Activated CD8-positive, alpha-beta memory T cell treated with anti-CD3 and anti-CD28 coated beads for 24 hours (primary cell): ENCODE data around the gene SEL1L.
"Not testable (repeated sequence)": the region's sequence is repeated elsewhere in the genome, so short reads cannot be mapped to it uniquely, and the experiment has no call there.

Source experiments
- DNase-seq: peaks from one replicate; pipeline ENCODE4 v3.0.0-alpha.2; 2020

Gene SEL1L

DNA sequence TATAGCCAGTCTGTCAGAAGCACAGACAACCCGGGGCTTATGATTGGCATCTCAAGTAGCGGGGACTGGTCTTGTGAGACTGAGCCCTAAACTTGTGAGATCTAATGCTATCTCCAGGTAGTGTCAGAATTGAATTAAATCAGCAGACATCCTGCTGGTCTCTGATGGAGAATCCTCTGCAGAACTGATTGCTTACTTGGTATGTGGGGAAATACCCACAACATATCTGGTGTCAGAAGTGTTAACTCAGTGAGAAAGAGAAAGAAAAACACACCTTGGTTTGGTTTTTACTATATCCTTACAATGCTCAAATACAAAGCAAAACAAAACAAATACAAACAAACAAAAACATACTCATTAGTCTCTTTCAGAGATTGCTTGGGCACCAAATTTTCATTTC, 10.0 kb downstream of the SEL1L start:
- no peak for DNase-seq

DNA sequence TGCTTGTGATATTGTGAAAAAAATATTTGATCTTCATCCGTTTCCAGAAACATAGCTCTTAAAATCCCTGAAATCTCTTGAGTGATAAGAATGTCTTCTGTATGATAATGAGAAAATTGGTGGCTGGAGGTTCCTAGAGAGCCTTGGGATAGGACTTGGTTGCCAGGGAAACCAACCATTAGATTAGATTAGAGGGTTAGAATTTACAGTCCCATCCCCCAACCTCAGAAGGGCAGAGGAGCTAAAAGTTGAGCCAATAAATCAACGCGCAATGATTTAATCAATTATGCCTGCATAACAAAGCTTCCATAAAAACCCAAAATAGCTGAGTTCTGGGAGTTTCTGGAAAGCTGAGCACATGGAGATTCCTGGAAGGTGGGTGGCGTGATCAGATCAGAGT, 10.6 kb downstream of the SEL1L start:
- DNase-seq: no peak

DNA sequence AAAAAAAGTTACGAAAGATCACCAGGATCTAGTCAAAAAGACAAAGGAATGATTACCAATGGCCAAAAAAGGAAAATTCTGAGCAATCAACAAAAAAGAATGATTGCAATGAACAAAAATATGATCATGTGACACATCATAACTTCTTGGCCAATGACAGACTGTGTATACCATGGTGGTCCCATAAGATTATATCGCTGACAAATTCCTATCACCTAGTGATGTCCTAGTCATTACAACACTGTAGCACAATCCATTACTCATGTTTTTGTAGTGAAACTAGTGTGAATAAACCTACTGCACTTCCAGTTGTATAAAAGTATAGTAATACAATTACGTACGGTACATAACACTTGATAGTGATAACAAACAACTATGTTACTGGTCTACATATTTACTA, 12.3 kb downstream of the SEL1L start:
- DNase-seq: no peak

DNA sequence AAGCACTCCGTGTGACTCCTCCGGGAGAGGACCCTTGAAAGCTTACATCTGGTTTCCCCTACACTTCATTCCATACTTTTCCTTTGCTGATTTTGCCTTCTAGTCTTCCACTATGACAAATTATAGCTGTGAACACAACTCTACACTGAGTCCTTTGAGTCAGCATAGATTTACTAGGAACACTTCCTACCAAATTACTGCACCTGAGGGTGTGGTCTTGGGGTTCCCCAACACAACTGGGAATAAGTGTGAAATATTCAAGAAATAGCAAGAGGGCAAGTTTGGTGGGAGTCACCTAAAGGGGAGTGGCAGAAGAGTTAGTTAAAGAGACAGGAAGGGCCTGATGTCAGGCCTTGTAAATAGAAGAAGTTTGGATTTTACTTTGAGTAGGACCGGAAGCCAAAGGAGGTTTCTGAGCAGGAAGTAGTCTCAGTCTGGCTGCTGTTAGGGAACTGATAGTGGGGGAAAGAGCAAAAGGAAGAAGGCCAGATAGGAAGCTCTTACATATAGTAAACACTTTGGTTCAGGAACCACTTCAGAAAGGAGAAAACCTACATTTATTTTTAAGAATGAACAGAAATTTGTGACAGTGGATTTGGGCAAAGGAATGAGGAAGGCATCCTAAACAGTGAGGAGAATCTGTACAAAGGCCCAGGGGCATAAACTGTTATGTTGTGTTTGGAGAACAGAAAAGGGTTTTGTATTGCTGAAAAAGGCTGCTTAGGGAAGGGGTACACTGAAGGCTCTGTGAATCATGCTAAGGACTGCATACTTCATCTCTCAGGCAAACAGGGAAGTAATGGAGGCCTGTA, 14.2 kb downstream of the SEL1L start:
- DNase-seq: no peak

DNA sequence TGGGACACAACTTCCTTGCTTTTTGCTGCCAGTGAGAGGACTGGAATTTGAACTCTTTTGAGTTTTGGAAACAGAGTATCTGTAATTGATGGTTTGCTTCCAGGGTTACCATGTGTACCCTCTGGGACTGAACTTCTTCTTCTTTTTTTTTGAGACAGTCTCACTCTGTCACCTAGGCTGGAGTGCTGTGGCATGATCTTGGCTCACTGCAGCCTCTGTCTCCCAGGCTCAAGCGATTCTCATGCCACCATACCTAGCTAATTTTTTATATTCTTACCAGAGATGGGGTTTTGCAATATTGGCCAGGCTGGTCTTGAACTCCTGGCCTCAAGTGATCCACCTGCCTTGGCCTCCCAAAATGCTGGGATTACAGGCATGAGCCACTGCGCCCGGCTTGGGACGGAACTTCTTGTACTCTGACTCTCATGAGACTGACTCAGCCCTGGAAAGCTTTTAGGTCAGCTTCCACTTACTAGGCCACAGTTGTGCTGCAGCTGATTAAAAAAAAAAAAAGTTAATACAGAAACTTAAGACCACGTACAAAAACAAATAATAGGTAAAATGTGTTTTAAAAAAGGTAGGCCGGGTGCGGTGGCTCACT, 15.8 kb downstream of the SEL1L start:
- no peak for DNase-seq

DNA sequence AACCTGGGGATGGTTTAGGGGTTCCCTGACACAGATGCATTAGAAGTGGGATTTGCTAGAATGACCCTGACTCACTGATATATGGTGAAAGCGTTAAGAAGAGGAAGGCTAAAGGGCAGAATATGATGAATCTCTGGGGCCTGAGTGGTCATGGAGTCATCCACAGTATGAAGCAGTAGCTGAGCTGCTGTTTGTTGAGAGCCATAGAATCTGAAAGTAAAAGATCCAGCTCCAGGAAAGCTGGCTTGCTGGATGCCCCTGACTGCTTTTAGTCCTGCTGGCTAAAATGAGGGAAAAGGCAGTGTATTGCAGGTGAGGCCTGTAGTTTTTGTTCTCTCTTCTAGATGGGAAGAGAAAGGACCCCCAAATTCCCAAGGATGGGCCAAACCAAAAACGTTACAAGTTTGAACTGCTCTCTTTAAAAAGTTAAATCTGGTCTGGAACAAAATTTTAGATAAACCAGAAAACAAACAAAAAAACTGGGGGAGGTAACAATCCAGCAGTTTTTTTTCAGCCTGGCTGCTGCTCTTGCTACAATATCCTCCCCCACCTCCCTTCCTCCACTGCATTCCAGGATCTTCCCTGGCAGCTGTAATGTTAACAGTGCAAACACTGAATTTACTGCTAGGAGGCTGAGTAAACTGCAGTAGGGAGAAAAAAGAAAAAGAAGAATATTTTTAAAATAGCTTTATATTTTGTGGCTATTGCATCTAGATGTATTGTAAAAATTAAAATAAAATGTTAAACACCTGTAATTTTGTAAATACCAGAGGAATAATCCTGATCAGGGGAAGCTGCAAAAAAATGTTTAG, 16.5 kb downstream of the SEL1L start:
- DNase-seq: no peak

DNA sequence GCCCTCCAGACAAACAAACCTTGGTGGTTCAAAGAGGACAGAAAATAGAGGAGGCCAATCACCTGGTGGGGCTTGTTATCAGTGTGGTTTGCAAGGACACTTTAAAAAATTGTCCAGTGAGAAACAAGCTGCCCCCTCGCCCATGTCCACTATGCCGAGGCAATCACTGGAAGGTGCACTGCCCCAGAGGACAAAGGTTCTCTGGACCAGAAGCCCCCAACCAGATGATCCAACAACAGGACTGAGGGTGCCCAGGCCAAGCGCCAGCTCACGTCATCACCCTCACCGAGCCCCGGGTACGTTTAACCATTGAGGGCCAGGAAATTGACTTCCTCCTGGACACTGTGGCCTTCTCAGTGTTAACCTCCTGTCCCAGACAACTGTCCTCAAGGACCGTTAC, 17.7 kb downstream of the SEL1L start:
- not testable (repeated sequence) for DNase-seq

DNA sequence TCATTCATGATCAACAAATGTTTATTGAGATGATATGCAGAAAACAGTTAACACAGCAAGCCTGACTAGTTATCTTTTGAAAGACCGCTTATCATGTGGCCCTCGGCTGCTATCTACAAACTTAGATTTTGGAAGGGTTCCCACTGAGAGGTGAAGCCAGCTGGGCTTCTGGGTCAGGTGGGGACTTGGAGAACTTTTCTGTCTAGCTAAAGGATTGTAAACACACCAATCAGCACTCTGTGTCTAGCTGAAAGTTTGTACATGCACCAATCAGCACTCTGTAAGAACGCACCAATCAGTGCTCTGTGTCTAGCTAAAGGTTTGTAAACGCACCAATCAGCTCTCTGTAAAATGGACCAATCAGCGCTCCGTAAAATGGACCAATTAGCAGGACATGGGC, 20.8 kb downstream of the SEL1L start:
- DNase-seq: not testable (repeated sequence)

DNA sequence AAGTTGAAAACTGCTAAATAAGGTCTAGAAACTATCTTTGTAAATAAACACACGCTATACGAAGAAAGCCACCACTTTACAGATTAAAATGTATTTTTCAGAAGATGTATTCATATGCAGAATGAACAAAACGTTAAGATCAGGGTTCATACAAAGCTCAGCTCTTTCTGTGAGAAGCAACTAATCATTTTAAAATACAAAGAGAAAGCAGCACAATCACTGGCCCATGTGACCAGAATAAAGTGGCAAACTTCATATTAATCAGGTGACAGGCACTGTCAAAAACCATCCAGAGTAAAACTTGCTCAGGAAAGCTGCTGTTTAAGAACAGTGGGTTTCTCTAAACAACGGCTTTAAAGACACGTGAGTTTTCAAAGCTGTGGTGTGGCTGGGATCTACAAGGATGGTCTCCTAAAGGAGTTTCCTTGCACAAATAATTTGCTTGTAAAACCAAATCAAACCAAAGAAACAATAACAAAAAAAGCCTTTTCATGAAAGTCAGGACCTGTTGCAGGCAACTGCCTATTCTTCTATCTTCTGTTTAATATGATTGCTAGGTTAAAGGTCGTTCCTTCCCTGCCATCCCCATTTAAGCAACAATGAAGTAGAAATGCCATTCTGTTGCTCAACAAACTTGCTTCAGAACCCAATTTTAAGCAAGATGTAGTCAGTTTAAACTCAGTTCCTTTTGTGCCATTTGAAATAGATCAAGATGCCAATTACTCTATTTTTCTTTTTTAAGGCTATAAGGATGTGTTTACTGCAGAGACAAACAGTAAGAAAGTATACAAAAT, 22.3 kb downstream of the SEL1L start:
- DNase-seq: no peak

DNA sequence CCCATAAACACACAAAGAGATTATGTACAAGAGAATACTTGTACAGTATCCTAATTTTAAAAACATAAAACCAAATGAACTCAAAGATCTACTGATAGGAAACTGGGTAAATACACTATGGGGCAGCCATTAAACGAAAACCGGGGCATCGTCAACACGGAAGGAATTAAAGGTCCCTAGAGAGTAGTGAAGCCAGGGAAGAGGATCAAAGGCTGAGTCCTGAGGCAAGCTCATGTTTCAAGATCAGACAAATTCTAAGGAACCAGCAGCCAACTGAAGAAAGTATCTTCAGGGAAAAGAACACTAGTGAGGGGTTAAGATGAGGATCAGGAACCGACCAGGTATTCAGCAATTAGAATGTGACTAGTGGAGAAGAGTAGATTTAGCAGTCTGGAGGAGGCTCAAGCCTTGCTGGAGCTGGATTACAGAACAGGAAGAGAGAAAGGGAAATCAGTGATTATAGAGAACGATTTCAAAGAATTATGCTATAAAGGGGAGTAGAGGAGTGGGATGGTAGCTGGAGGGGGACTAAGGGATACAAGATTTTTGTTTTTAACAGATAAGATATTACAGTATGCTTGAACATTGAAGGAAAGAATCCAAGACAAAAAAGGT, 23.7 kb downstream of the SEL1L start:
- DNase-seq: no peak

DNA sequence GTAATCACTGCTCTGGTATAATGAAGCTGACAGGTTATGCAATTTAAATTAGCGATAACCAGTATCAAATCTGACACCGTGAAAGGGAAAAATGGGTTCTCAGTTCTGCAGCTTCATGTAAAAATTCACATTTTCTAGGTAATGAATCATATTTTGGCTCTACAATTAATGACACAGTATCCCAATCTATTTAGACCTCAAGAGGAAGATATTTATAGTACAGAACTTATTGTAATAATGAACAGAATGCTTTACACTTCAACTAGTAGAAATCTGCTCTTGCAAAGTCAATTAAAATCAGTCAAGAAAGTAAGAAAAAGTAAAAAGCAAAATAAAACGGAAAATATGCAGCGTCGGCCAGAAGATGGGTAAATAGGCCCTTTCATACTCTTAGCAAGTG, 24.3 kb downstream of the SEL1L start:
- DNase-seq: no peak

DNA sequence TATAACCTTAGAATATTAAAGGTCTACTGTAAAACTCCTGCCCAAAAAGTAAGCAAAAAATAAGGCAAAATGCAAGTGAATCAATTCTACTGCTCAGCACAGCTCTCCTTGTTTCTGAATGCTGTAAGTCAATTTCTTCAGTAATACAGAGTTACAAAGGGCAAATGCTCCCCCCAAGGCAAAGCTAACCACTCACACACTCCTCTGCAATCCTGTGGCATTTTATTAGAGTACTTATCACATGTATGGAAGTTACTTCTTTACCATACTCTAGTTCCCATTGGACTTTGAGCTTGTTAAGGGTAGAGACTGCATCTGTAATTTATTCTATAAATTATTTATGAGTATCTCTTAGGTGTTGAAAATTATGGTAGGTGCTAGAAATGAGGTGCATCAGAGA, 27.2 kb downstream of the SEL1L start:
- DNase-seq: no peak

DNA sequence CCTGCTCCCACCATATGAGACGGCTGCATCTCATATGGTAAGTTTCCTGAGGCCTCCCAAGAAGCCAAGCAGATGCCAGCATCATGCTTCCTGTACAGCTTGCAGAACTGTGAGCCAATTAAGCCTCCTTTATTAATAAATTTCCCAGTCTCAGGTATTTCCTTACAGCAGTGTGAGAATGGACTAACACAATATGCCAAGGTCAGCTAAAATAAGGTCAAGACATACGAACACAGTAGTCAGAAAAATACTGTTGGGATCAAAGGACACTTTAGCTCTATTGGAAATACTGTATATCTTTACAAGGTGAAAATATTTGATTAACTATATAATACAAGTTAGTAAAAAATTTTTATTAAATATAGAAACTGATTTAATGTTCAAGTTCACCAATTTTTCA, 28.8 kb downstream of the SEL1L start:
- no peak for DNase-seq

DNA sequence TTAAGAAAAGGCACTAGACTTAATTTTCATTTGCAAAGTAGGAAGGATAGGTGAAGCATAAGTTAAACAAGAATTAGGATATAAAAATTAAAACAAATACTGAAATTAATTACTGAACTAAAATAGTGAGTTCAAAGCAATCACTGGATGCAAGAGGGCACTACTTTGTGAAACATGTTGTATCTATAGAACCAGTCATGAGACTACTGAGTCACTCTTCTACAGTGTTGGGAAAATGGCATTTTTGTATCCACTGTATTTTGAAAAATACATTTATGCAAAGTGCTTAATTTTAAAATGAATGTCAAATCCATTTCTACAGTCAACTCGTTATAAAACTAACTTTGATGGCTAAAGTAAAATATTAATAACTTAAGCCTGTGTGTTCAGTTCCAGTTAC, 47.9 kb downstream of the SEL1L start:
- no peak for DNase-seq

DNA sequence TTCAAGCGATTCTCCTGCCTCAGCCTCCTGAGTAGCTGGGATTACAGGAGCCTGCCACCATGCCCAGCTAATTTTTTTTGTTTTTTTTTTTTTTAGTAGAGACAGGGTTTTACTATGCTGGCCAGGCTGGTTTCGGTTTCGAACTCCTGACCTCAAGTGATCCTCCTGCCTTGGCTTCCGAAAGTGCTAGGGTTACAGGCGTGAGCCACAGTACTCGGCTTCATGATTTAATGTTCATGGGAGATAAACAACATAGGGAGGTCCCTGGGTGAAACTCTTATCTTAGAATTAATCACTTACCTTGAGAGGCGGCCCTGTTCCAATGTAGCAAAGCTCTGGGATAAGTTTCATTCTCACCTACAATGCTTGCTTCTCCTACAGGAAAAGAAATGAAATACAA, 48.3 kb downstream of the SEL1L start:
- DNase-seq: no peak

DNA sequence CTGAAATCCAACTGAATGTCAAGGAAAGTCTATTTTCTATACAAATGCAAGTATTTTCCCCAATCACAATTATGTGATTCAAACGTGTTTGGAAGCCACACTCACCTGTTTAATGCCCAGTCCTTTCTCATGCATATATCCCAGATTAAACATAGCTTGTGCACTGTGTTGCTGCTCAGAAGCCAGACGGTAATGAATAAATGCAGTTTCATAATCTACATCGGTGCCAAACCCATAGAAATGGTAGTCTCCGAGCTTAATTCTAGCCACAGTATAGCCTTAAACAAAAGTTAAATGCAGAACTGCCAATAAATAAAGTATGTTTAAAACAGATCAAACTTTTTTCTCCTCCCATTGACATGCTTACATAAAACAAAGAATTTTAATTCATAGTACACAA, 49.5 kb downstream of the SEL1L start:
- DNase-seq: no peak

DNA sequence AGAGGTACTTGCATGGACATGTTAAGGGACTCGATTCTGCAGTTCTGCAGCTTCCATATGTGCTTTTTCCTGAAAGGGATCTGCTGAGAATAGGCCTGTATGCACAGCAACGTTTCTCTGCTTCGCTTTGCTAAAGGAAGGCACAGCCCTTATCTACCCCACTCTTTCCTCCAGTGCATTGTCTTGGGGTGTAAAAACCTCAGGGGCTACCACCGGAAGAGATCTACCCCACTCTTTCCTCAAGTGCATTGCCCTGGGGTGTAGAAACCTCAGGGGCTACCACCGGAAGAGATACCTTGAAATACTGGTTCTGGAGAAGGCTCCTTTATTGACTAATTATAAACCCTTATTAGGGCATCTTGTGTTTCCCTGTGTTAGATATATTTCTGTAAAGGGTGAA, 52.9 kb downstream of the SEL1L start:
- DNase-seq: no peak

DNA sequence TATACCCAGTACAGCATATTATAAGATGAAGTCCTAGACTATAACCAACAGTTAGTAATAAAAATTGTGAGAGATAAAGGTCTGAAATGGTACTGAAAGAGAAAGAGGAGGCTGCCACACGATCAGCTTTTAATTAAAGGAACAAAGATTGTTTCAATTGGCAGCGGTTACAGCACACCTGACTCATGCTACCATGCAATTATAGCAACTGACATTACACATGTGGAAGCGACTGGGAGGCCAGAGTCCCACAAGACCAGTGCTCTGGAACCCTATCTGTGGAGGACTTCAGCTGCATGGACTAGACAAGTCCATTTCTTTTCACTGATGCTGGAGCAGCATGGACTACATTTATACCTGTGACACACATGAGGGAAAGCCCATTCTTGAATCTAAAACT, 55.2 kb downstream of the SEL1L start:
- no peak for DNase-seq

DNA sequence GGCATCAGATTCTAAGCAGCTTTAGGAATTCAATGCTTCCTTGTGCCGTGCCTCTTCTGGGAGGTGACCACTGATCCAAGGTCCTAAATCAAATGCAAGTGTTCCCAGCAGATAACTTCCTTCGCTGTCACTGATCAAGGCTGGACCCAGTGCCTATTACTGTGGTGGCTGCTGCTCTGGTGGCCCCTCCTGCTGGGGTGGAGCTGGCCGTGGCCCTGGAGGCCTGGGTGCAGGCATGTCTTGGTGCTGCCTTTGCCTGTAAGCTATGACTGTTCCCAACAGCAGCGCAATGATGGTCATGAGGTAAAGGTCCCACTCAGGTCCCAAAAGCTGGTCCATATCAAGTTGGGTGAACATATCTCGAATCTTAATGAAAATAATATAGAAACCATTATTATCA, 56.8 kb downstream of the SEL1L start:
- DNase-seq: no peak

DNA sequence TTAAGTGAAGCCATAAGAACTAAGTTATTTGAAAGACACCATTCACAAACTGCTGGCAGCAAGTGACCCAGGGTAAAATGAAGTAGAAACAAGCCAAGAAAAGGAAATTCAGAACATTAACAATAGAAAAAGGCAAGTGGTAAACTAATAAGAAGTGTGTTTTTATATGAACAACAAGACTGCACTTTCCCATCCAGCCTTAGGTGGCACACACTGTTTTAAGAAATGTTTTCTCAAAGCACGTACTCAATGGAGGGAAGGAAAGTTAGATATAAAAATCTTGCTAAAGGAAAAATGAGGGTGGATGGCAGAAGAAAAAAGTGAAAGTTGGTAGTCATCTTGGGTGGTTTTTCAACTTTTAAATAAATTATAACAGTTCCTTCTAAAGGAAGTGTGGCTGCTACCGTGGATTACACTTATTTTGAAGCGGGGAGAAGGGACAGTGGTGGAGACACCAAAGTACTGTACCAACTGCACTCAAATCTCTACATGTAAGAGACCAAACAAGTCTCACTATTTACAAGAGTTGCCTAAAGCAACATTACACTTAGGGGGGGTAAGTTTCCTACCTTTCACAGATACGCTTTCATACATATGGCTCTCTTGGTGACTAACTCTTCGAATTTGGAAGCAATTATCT, 58.8 kb downstream of the SEL1L start:
- DNase-seq: no peak

DNA sequence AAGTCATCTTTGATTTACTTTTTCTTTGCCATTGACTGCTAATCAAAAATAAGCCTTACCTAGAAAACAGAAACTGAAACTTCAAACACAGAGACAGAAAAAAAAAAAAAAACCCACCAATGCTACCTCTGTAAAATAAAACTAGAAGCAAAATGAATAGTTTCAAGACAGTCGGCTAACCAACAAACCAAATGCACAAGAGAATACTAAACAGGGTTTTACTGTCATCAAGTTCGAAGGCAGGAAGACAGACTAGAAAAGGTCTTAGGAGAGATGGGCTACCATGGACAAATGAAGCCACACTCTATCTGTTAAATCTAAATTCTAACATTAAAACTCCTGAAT, 59.5 kb downstream of the SEL1L start:
- DNase-seq: no peak

DNA sequence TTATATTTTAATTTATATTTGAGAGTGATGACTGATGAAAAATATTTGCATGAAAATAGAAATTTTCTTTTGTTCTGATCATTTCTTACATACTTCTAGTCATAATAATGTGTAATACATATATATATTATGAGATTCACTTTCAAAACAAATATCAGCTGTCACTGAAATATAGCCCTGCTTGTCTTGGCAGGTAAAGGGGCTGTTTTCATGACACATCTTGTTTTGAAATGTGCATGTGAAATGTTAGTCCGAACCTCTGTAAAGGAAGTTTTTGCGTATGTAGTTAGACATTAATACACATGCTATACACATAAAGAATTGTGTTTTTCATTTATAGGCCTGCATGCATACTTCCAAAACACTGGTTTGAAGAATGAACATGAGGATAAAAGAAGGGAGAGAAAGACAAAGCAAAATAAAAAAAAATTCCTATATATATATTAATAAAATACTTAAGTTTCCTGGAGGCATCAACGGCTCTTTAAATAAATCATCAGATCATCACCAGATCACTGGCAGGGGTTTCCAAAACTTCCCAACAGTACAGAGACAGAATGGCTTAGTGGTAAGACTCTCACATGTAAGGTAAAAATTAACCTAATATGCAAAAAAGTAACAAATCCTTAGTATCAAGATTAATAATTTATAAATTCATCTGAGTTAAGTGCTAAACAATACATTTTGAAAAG, 60.1 kb downstream of the SEL1L start:
- DNase-seq: no peak
